ENCODE data around the gene APBA2.

Gene APBA2

GRCh38 chr15:29057856-29058255 lies 172.1 kb downstream of the APBA2 start:
- POLR2A ChIA-PET = no interaction called here
- DNase-seq (ENCODE audit: extremely low spot score) = no peak
- TF ChIP-seq, protein P1, sequence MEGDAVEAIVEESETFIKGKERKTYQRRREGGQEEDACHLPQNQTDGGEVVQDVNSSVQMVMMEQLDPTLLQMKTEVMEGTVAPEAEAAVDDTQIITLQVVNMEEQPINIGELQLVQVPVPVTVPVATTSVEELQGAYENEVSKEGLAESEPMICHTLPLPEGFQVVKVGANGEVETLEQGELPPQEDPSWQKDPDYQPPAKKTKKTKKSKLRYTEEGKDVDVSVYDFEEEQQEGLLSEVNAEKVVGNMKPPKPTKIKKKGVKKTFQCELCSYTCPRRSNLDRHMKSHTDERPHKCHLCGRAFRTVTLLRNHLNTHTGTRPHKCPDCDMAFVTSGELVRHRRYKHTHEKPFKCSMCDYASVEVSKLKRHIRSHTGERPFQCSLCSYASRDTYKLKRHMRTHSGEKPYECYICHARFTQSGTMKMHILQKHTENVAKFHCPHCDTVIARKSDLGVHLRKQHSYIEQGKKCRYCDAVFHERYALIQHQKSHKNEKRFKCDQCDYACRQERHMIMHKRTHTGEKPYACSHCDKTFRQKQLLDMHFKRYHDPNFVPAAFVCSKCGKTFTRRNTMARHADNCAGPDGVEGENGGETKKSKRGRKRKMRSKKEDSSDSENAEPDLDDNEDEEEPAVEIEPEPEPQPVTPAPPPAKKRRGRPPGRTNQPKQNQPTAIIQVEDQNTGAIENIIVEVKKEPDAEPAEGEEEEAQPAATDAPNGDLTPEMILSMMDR (IDR thresholded peaks at IDR 0.05; ENCODE audit: control extremely low read depth, extremely low read depth, low read depth, missing control alignments) = no peak
- CTCF ChIA-PET = no interaction called here

DNA sequence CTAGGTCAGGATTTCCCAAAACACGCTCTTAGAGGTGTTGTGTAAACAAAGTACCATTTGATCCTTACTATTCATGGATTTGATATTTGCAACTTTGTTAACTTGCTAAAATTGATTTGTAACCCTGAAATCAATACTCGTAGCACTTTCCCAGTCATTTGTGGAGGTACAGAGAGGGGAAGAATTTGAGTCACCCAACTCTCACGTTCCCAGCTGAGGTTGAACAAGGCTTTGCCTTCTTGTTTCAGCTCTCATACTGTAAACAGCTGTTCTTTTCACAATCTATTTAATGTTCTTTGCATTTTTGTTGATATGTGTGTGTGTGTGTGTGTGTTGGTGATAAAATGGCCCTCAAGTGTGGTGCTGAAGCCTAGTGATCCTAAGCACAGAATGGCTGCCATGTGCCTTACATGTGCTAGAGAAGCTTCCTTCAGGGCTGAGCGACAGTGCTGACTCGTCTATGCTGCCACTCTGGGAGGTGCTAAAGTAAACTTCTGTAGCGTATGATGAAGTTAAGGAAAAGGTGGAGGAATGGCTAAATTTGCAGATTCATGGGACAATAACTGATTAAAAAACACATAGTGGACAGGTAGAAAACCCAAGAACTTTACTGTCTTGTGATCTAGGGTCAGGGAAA lies 173.2 kb downstream of the APBA2 start:
- ChIA-PET CTCF (no interaction called here), POLR2A (no interaction called here)
- no peak for DNase-seq (ENCODE audit: extremely low spot score)
- TF ChIP-seq, protein P1 (IDR thresholded peaks at IDR 0.05; ENCODE audit: control extremely low read depth, extremely low read depth, low read depth, missing control alignments) = no peak

DNA sequence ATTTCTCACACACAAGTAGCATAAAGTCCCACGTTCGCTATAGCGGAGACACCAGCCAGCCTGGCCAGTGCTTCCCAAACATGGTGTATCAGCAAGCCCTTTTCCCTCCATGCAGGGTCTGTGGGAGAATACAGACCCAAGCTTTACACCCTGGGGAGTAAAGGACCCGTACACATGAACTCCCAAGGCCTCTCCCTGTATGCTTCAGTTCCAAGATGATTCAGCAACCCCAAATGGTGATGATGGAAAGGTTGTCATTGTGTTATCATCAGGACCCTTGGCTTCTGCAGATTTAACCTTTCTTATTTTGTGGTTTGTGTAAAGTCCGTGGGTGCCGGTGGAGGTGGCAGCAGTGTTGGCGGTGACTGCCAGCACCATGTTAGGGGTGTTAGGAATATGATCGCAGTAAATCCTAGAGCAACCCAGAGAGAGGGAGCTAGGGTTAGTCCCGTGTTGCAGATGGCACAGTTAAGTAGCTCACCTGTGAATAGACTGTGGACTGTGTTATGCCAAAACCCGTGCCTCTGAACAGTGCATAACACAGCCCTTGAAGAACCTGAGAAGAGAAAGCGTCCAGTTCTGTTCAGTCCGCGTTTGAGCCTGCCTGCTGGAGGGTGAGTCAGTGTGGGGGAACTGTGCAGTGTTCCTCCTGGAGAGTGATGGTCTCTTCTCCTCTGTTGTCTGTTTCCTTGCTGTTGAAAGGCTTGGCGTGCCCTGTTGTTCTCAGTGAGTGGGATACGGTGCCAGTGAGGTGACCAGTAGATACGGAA lies 174.3 kb downstream of the APBA2 start:
- TF ChIP-seq, protein P1 (IDR thresholded peaks at IDR 0.05; ENCODE audit: control extremely low read depth, extremely low read depth, low read depth, missing control alignments) = no peak
- no peak for DNase-seq (ENCODE audit: extremely low spot score)
- POLR2A ChIA-PET = no interaction called here
- CTCF ChIA-PET = interaction anchor here (1.4 kb wide), 1 partner anchor 28 kb away, joined by 3 read pairs; no protein-coding TSS in a partner anchor

GRCh38 chr15:29061746-29062145 lies 176.0 kb downstream of the APBA2 start:
- CTCF ChIA-PET = interaction anchor here (1.4 kb wide), 1 partner anchor 26 kb away, joined by 3 read pairs; no protein-coding TSS in a partner anchor
- POLR2A ChIA-PET = no interaction called here
- DNase-seq (ENCODE audit: extremely low spot score) = no peak
- TF ChIP-seq, protein P1 (IDR thresholded peaks at IDR 0.05; ENCODE audit: control extremely low read depth, extremely low read depth, low read depth, missing control alignments) = no peak

DNA sequence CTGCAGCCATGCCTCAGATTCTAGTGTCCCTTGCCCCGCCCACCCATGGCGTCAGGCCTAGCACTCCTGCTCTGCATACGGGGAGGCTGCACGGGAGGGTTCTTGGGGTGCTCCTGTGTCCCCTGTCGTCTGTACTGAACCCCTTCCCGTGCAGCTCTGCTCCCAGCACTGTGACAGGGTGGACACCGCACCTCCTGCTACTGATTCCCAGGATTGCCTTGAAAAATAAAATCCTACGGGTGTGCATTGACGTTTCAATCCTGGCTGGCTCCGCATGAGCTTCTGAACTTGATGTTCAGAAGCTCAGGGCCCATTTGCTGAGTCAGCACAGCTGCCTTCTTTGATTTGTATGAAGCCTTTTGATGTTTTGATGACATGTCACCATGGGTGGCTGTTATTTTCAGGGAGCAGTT lies 176.4 kb downstream of the APBA2 start:
- ChIA-PET CTCF (no interaction called here), POLR2A (no interaction called here)
- TF ChIP-seq, protein P1 (IDR thresholded peaks at IDR 0.05; ENCODE audit: control extremely low read depth, extremely low read depth, low read depth, missing control alignments) = no peak
- DNase-seq (ENCODE audit: extremely low spot score) = no peak

- no peak for DNase-seq (ENCODE audit: extremely low spot score)
- POLR2A ChIA-PET = no interaction called here
- TF ChIP-seq, protein P1 (IDR thresholded peaks at IDR 0.05; ENCODE audit: control extremely low read depth, extremely low read depth, low read depth, missing control alignments) = no peak
- CTCF ChIA-PET = no interaction called here
Measured at GRCh38 chr15:29062626-29063025, 176.9 kb downstream of the APBA2 start.
